ENCODE measurements around the gene HIF3A.
"Not testable (repeated sequence)": the region's sequence is repeated elsewhere in the genome, so short reads cannot be mapped to it uniquely, and the experiment has no call there.

Gene HIF3A

GRCh38 chr19:46294494-46294893 is 2.3 kb upstream of the HIF3A start:
- no peak for DNase-seq (ENCODE audit: low read depth)

GRCh38 chr19:46295401-46296201 is 1.2 kb upstream of the HIF3A start:
- DNase-seq (ENCODE audit: low read depth) = no peak

GRCh38 chr19:46296202-46296480 is 701 bp upstream of the HIF3A start:
- DNase-seq (ENCODE audit: low read depth) = no peak

- DNase-seq (ENCODE audit: low read depth) = no peak
Measured at GRCh38 chr19:46297700-46298478, 1.0 kb downstream of the HIF3A start.

DNA sequence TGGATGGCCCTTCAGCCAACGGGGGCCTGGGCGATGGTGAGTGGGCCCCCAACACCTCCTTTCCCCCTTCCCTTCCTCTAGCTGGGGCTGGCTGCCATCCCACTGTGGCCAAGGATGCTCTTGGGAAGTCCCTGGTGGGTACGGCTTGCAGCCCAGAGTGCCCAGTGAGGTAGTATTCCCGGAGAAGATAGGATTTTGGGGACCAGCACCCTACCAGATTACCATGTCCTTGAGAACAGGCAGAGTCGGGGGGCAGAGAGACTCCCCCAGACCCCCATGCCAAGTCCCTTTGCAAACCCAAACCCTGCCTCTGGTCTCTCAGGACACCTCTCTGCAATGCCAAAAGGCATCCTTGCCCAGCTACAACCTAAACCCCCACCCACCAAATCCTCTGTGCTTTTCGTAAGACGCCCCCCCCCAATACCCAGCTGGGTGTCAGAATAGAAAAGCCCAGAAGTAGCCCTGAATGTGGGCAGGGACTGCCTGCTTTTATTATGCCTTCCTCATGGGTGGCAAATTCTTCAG is 1.7 kb downstream of the HIF3A start:
- no peak for DNase-seq (ENCODE audit: low read depth)

GRCh38 chr19:46299004-46299509 is 2.2 kb downstream of the HIF3A start:
- DNase-seq (ENCODE audit: low read depth) = no peak

DNA sequence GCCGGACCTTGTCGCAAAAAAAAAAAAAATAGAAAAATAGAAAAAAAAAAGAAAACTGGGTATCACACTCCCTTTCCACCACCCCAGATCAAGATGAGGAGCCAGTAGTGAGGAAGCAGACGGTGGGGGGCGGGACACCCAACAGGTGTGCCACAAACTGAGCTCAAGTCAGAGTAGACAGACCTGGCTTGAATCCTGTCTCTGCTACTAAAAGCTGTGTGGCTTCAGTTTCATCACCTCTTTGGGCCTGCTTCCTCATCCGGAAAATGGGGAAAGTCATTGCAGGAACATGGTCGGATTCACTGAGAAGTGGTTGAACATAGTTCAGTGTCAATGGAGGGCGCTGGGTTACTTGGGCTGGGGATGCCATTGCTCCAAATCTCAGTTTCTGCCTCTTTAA is 2.9 kb downstream of the HIF3A start:
- DNase-seq (ENCODE audit: low read depth) = no peak

GRCh38 chr19:46303322-46303690 is 6.5 kb downstream of the HIF3A start:
- DNase-seq (ENCODE audit: low read depth) = no peak

DNA sequence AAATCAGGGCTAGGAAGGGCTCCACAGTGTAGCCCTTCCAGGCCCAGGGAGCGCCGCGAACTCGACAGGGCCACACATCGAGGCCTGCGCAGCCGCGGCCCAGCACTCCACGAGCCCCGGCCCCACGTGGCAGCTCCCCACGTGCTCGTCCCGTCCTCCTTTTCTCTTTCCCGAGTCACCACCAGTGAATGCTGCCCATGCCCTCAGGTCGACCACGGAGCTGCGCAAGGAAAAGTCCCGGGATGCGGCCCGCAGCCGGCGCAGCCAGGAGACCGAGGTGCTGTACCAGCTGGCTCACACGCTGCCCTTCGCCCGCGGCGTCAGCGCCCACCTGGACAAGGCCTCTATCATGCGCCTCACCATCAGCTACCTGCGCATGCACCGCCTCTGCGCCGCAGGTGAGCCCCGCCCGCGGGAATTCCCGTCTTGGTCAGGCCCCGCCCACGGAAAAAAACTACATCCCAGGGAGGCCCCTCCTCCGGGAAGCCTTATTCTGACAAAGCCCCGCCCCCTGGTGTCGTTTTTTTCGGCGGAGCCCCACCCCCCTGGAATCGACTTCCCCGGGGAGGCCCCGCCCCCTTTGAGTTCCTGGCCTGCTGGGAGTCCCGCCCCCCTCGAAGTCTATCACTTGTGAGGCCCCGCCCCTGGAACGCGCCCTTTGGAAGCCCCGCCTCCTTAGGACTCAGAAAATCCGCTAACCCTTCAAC is 7.0 kb downstream of the HIF3A start:
- no peak for DNase-seq (ENCODE audit: low read depth)

GRCh38 chr19:46306501-46306900 is 9.7 kb downstream of the HIF3A start:
- DNase-seq (ENCODE audit: low read depth) = no peak

DNA sequence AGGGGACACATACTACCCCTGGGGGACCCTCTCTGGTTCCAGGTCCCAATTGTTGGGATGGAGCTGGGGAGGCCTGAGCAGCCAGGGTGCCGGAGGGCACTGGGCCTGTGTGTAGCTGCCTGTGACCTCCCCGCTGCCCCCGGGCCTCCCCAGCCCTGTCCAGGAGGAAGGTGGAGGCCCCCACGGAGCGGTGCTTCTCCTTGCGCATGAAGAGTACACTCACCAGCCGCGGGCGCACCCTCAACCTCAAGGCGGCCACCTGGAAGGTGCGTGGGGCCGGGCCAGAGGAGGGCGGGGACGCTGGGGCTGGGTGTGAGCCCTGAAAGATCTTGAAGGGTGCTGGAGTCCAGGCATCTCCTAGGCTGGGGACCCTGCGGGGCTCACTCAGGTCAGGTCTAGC is 11.7 kb downstream of the HIF3A start:
- no peak for DNase-seq (ENCODE audit: low read depth)

DNA sequence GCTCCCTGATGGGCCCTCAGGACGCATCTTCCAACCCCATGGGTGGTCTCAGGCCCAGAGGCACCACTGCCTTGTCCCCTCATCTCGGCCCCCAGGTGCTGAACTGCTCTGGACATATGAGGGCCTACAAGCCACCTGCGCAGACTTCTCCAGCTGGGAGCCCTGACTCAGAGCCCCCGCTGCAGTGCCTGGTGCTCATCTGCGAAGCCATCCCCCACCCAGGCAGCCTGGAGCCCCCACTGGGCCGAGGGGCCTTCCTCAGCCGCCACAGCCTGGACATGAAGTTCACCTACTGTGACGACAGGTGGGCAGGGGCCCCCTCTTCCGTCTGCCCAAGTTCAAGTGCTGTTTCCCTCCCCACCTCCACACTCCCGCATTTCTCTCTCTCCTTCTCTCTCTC is 12.2 kb downstream of the HIF3A start:
- no peak for DNase-seq (ENCODE audit: low read depth)

DNA sequence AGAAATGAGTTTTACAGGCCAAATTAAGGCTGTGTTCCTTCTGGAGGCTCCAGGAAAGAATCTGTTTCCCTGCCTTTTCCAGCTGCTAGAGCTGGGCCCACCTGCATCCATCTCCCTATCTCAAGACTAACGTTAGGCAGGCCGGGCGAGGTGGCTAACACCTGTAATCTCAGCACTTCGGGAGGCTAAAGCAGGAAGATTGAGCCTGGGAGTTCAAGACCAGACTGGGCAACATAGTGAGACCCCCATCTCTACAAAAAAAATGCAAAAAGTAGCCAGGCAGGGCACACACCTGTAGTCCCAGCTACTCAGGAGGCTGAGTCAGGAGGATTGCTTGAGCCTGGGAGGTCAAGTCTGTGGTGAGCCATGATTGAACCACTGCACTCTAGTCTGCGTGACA is 14.6 kb downstream of the HIF3A start:
- DNase-seq (ENCODE audit: low read depth) = no peak

DNA sequence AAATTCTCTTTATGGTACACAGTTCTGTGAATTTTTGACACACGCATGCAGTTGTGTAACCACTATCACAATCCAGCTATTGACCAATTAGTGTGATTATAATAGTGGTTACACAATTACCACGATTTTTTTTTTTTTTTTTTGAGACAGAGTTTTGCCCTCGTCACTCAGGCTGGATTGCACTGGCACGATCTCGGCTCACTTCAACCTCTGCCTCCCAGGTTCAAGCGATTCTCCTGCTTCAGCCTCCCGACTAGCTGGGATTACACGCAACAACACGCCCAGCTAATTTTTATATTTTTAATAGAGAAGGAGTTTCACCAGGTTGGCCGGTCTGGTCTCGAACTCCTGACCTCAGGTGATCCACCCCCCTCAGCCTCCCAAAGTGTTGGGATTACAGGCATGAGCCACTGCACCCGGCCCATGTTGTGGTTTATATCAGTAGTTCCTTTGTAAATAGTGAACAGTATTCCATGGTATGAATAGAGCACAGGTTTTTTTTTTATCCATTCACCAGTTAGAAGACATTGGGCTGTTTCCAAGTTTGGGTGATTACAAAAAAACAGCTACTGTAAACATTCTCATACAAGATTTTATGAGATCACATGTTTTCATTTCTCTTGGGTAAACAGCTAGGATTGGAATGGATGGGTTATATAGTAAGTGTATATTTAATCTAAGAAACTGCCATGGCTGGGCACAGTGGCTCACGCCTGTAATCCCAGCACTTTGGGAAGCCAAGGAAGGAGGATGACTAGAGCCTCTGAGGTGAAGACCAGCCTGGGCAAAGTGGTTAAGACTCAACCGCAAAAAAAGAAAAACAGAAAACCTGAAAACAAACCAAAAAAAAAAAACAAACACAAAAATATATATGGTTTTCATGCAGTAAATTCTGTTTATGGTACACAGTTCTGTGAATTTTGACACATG is 17.0 kb downstream of the HIF3A start:
- not testable (repeated sequence) for DNase-seq (ENCODE audit: low read depth)

- DNase-seq (ENCODE audit: low read depth) = no peak
Measured at GRCh38 chr19:46317339-46317738, 20.5 kb downstream of the HIF3A start.

DNA sequence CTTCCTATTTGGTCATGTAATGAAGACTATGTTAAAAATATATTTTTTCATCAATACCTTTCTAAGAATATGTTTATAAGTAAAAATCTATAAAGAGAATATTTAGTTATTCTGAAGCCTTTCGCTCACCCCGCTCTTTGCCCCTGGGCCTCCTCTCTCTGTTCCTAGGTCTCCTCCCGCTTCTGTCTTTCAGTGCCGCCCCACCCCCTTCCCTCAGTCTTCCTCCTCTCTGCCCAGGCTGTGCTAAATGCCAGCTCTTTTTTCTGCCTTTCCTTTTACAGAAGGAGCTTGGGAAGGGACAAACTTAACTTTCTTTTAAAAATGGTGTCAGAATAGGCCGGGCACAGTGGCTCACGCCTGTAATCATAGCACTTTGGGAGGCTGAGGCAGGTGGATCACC is 22.8 kb downstream of the HIF3A start:
- DNase-seq (ENCODE audit: low read depth) = no peak

DNA sequence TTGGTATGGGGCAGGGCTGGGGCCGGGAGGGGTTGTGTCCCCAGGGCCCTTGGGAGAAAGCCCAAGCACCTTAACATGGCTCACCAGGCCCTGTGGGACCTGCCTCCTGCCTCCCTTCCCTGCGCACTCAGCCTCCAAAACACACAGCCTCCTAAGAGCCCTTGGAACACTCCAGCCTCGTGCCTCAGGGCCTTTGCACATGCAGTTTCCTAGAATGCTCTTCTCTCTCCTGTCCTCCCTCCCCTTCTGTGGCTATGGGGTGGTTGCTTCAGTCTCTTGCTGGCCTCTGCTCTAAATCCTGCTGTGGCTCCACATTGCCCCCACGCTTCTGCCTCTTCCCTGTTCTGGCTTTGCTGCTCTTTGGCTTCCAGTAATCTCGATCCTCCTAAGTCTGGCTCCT is 23.7 kb downstream of the HIF3A start:
- DNase-seq (ENCODE audit: low read depth) = no peak

DNA sequence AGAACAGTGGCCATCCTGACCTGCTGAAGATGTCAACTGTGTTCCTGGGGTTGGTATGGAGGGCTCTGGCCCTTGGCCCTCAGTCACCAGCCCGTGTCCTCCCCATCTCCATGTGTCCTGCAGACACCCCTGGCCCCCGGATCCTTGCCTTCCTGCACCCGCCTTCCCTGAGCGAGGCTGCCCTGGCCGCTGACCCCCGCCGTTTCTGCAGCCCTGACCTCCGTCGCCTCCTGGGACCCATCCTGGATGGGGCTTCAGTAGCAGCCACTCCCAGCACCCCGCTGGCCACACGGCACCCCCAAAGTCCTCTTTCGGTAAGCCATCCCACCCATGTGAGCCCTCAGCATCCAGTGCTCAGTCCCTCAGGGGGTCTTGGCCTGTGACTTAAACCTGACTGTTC is 24.8 kb downstream of the HIF3A start:
- DNase-seq (ENCODE audit: low read depth) = no peak

DNA sequence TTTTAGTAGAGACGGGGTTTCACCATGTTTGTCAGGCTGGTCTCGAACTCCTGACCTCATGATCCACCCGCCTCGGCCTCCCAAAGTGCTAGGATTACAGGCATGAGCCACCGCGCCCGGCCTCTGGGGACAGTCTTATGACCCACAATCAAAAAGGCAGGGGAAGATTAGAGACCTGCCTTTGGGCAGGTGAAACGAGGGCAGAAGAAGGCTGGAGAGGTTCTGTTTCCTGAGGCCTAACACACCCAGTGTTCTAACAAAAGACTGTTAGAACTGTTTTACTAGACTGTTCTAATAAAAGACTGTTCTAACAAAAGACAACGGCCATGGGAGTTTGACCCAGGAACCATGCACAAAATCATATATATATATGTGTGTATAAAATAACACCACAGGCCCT is 26.4 kb downstream of the HIF3A start:
- DNase-seq (ENCODE audit: low read depth) = not testable (repeated sequence)

DNA sequence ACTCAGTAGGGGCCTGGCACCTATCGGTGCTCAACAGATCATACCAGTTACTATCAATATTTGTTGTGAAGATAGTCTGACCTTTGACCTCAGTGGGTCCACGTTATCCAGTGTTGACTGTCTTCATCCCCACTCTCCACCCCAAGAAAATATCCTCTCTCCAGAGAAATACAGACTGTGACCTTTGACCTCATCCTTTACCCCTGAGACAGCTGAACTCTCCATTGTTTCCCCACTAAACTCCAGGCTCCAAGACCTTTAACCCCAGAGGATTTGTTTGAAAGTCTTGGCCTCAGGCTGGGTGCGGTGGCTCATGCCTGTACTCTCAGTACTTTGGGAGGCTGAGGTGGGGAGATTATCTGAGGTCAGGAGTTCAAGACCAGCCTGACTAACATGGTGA is 27.4 kb downstream of the HIF3A start:
- DNase-seq (ENCODE audit: low read depth) = no peak

- no peak for DNase-seq (ENCODE audit: low read depth)
Measured at GRCh38 chr19:46326608-46327007, 29.8 kb downstream of the HIF3A start.

GRCh38 chr19:46328079-46328478 is 31.2 kb downstream of the HIF3A start:
- DNase-seq (ENCODE audit: low read depth) = no peak
